RWPE2 (cell line): ENCODE measurements around the gene ANK2.

Source experiments
- ATAC-seq: fragments of 200-7000 bp; cut with Tn5 transposase; 3 replicates; pipeline ENCODE4 v1.9.1; 2021; ENCODE audit warnings: low read depth
- DNase-seq: peaks from one replicate; pipeline ENCODE4 v3.0.0-alpha.2; 2020; ENCODE audit warnings: low spot score
- H3K27ac ChIP-seq: fragments of 450-650 bp; 2 replicates; pipeline ENCODE4 v1.5.1; 2017; ENCODE audit warnings: mild to moderate bottlenecking; ENCODE audit not compliant: poor library complexity, severe bottlenecking
- H3K27me3 ChIP-seq: fragments of 250-450 bp; sonication (Bioruptor Pico); 2 replicates; pipeline ENCODE4 v1.5.1; 2021; ENCODE audit warnings: mild to moderate bottlenecking, moderate library complexity; ENCODE audit not compliant: insufficient read depth, poor library complexity, severe bottlenecking
- H3K36me3 ChIP-seq: fragments of 250-450 bp; sonication (Bioruptor Pico); 2 replicates; pipeline ENCODE4 v1.5.1; 2020; ENCODE audit warnings: low read depth, mild to moderate bottlenecking, moderate library complexity
- H3K4me1 ChIP-seq: fragments of 250-450 bp; sonication (Bioruptor Pico); 2 replicates; pipeline ENCODE4 v1.5.1; 2021; ENCODE audit warnings: mild to moderate bottlenecking, moderate library complexity; ENCODE audit not compliant: insufficient read depth, poor library complexity, severe bottlenecking
- H3K4me3 ChIP-seq: fragments of 250-450 bp; sonication (Bioruptor Pico); 2 replicates; pipeline ENCODE4 v1.5.1; 2021; ENCODE audit warnings: mild to moderate bottlenecking, moderate library complexity; ENCODE audit not compliant: severe bottlenecking
- H3K9me3 ChIP-seq: fragments of 250-450 bp; sonication (Bioruptor Pico); 2 replicates; pipeline ENCODE4 v1.5.1; 2021; ENCODE audit warnings: mild to moderate bottlenecking, moderate library complexity; ENCODE audit not compliant: severe bottlenecking
- TF ChIP-seq, protein P1 (sequence below): fragments of 450-650 bp; IDR thresholded peaks from one replicate; pipeline ENCODE4 v1.5.1; 2017; ENCODE audit warnings: mild to moderate bottlenecking, moderate library complexity; ENCODE audit not compliant: poor library complexity, severe bottlenecking

ANK2 gene

GRCh38 chr4:113212613-113213012, 163.2 kb downstream of the ANK2 start:
- ATAC-seq (no peak), DNase-seq (no peak)
- H3K36me3 ChIP-seq, result no peaks in the 10 kb centered on the region
- H3K27me3 ChIP-seq, result peaks cover 9% of the 10 kb centered on the region
- no peaks in the 10 kb centered on the region for H3K9me3 ChIP-seq
- TF ChIP-seq, protein P1, sequence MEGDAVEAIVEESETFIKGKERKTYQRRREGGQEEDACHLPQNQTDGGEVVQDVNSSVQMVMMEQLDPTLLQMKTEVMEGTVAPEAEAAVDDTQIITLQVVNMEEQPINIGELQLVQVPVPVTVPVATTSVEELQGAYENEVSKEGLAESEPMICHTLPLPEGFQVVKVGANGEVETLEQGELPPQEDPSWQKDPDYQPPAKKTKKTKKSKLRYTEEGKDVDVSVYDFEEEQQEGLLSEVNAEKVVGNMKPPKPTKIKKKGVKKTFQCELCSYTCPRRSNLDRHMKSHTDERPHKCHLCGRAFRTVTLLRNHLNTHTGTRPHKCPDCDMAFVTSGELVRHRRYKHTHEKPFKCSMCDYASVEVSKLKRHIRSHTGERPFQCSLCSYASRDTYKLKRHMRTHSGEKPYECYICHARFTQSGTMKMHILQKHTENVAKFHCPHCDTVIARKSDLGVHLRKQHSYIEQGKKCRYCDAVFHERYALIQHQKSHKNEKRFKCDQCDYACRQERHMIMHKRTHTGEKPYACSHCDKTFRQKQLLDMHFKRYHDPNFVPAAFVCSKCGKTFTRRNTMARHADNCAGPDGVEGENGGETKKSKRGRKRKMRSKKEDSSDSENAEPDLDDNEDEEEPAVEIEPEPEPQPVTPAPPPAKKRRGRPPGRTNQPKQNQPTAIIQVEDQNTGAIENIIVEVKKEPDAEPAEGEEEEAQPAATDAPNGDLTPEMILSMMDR, result no peak
- H3K4me1 ChIP-seq, result no peaks in the 10 kb centered on the region
- no peak overlapping the region for H3K27ac ChIP-seq
- H3K4me3 ChIP-seq, result no peak overlapping the region

- Histone ChIP-seq H3K9me3 (no peaks in the 10 kb centered on the region), H3K4me1 (no peaks in the 10 kb centered on the region), H3K36me3 (no peaks in the 10 kb centered on the region), H3K27me3 (no peaks in the 10 kb centered on the region), H3K4me3 (no peak overlapping the region), H3K27ac (no peak overlapping the region)
- no peak for DNase-seq
- TF ChIP-seq, protein P1, result no peak
- no peak for ATAC-seq
These were observed 172.5 kb downstream of the ANK2 start for GRCh38 chr4:113221990-113222389.

- ATAC-seq, result no peak; the same call in 2 of the 3 replicates
- Histone ChIP-seq H3K4me3 (no peak overlapping the region), H3K36me3 (no peaks in the 10 kb centered on the region), H3K27me3 (no peaks in the 10 kb centered on the region), H3K4me1 (no peaks in the 10 kb centered on the region), H3K9me3 (no peaks in the 10 kb centered on the region), H3K27ac (no peak overlapping the region)
- TF ChIP-seq, protein P1, result no peak
- no peak for DNase-seq
These were observed 173.0 kb downstream of the ANK2 start for GRCh38 chr4:113222471-113222870.

- TF ChIP-seq, protein P1, result no peak
- Histone ChIP-seq H3K27ac (no peak overlapping the region), H3K9me3 (no peaks in the 10 kb centered on the region), H3K36me3 (no peaks in the 10 kb centered on the region), H3K27me3 (no peaks in the 10 kb centered on the region), H3K4me1 (no peaks in the 10 kb centered on the region), H3K4me3 (no peak overlapping the region)
- DNase-seq (no peak), ATAC-seq (no peak)
These were observed 173.5 kb downstream of the ANK2 start for GRCh38 chr4:113223001-113223400.

DNA sequence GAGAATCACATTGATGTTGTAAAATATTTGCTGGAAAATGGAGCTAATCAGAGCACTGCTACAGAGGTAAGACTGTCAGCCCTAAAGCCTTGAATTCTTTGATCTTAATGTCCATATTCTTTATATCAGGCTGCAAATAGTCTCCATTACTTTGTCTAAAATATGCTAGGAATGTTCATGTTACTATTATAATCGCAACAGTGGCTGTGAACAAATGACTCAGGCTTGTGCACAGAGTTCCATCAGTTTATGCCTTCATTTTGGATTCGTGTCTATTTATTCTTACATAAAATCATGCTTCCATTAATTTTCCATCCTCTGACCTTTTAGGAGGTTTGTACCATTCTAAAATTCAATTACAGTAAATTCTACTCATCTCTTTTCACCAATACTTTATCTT, 182.7 kb downstream of the ANK2 start:
- TF ChIP-seq, protein P1, result no peak
- no peaks in the 10 kb centered on the region for H3K27me3 ChIP-seq
- no peaks in the 10 kb centered on the region for H3K9me3 ChIP-seq
- no peaks in the 10 kb centered on the region for H3K36me3 ChIP-seq
- no peak for ATAC-seq
- H3K4me3 ChIP-seq, result no peak overlapping the region
- no peak overlapping the region for H3K27ac ChIP-seq
- no peaks in the 10 kb centered on the region for H3K4me1 ChIP-seq
- DNase-seq, result no peak
